Nephron progenitor cell (in vitro differentiated cells): Measurements from ENCODE around the gene DMD.

Source experiments
- DNase-seq: peaks from one replicate; pipeline ENCODE4 v3.0.0; 2021
- H3K27ac Mint-ChIP-seq: 2 replicates; pipeline ENCODE4 v1.8.0; 2021; ENCODE audit warnings: mild to moderate bottlenecking, moderate library complexity, mixed read lengths
- H3K27me3 Mint-ChIP-seq: 2 replicates; pipeline ENCODE4 v1.8.0; 2021; ENCODE audit warnings: mild to moderate bottlenecking, low read depth, mixed read lengths; ENCODE audit not compliant: poor library complexity
- H3K36me3 Mint-ChIP-seq: 2 replicates; pipeline ENCODE4 v1.8.0; 2021; ENCODE audit warnings: low read depth, mixed read lengths
- H3K4me1 Mint-ChIP-seq: 2 replicates; pipeline ENCODE4 v1.8.0; 2021; ENCODE audit warnings: mixed read lengths
- H3K4me3 Mint-ChIP-seq: 2 replicates; pipeline ENCODE4 v1.8.0; 2021; ENCODE audit warnings: mild to moderate bottlenecking, moderate library complexity, mixed read lengths
- H3K9me3 Mint-ChIP-seq: 2 replicates; pipeline ENCODE4 v1.8.0; 2021; ENCODE audit warnings: mild to moderate bottlenecking, moderate library complexity, mixed read lengths
- TF ChIP-seq, protein P1 (sequence below): fragments of 200-600 bp; sonication (generic); IDR thresholded peaks from 2 replicates; pipeline ENCODE4 v1.5.0; 2021; ENCODE audit warnings: antibody characterized with exemption

The DMD gene

DNA sequence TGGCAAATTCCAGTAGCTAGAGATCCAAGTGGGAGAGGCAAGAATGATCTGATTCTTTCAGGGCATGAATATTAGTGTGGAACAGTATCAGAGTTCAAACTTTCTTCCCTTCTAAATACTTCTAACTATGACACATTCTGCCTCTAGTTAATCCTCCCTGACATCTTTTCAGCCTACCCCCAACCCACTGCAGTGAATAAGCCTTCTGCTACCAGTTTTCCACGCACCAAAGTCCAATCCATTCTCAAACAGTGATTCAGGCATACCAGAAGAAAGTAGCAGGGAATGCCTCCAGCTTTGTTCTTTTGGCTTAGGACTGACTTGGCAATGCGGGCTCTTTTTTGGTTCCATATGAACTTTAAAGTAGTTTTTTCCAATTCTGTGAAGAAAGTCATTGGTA, 1984.1 kb downstream of the DMD start:
- peak overlapping the region; percentile 70 for H3K27ac Mint-ChIP-seq
- TF ChIP-seq, protein P1, sequence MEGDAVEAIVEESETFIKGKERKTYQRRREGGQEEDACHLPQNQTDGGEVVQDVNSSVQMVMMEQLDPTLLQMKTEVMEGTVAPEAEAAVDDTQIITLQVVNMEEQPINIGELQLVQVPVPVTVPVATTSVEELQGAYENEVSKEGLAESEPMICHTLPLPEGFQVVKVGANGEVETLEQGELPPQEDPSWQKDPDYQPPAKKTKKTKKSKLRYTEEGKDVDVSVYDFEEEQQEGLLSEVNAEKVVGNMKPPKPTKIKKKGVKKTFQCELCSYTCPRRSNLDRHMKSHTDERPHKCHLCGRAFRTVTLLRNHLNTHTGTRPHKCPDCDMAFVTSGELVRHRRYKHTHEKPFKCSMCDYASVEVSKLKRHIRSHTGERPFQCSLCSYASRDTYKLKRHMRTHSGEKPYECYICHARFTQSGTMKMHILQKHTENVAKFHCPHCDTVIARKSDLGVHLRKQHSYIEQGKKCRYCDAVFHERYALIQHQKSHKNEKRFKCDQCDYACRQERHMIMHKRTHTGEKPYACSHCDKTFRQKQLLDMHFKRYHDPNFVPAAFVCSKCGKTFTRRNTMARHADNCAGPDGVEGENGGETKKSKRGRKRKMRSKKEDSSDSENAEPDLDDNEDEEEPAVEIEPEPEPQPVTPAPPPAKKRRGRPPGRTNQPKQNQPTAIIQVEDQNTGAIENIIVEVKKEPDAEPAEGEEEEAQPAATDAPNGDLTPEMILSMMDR = no peak
- DNase-seq = no peak
- peaks cover 28% of the 10 kb centered on the region for H3K36me3 Mint-ChIP-seq
- H3K4me3 Mint-ChIP-seq = no peak overlapping the region
- peaks cover 26% of the 10 kb centered on the region for H3K9me3 Mint-ChIP-seq
- no peaks in the 10 kb centered on the region for H3K27me3 Mint-ChIP-seq
- no peaks in the 10 kb centered on the region for H3K4me1 Mint-ChIP-seq

DNA sequence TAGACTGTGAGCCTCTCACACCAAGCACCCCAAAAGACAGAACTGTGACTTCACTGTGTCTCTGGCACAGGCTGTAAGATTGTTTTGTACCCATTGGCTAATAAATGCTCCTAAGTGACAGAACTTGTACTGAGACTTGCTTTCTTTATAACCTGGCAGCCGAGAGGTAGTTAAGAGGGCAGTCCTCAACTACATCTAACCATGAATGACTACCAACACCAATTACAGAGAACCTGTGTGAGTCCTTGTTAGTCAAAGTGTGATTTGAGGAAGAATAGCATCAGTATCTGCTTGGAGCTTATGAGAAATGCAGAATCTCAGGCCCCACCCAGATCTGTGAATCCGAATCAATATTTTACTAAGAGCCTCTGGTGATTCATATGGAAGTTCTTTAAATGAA, 1985.5 kb downstream of the DMD start:
- H3K9me3 Mint-ChIP-seq = peaks cover 26% of the 10 kb centered on the region
- no peak overlapping the region for H3K4me3 Mint-ChIP-seq
- no peak overlapping the region for H3K27ac Mint-ChIP-seq
- DNase-seq = no peak
- peaks cover 28% of the 10 kb centered on the region for H3K36me3 Mint-ChIP-seq
- TF ChIP-seq, protein P1 = no peak
- no peaks in the 10 kb centered on the region for H3K4me1 Mint-ChIP-seq
- no peaks in the 10 kb centered on the region for H3K27me3 Mint-ChIP-seq

DNA sequence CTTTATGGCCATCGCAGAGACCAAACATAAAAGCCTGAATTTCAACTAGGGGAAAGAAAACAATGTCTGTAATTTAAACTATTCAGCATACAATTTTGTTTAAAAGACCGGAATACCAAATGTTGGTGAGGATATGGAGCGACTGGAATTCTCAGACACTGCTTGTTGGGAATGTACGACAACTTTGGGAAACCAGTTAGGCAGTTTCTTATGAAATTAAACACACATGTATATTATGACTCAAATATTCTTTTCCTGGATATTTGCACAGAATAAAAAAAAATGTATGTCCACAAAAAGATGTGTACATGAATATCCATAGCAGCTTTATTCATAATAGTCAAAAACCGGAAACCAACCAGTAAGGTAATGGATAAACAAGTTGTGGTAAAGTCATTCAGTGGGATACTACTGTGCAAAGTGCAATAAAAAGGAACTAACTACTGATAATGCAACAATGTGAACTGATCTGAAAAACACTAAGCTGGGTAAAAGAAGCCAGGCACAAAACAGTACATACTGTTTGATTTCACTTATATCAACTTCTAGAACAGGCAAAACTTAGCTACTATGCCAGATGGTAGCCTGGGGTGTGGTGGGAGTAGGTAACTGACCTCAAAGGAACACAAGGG, 1986.9 kb downstream of the DMD start:
- DNase-seq = no peak
- H3K4me1 Mint-ChIP-seq = no peaks in the 10 kb centered on the region
- peaks cover 26% of the 10 kb centered on the region for H3K9me3 Mint-ChIP-seq
- H3K27me3 Mint-ChIP-seq = no peaks in the 10 kb centered on the region
- peaks cover 28% of the 10 kb centered on the region for H3K36me3 Mint-ChIP-seq
- H3K27ac Mint-ChIP-seq = no peak overlapping the region
- no peak overlapping the region for H3K4me3 Mint-ChIP-seq
- TF ChIP-seq, protein P1 = no peak

DNA sequence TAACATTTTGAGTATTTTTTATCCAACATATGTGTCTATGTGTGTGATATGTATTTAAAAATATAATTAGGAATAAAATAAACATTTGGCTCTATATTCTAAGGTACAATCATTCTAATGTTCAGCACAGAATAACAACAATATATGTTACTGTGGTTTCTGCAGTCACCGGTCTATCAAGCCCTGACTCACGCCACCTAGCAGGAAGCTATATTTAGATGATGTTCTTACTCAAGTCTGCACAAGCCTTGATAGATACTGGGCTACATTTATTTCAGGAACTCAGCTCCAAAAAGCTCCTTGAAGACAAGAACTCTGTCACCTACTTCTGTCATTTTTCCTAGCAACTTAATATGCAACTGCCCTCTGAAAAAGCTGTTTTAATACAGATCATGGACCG, 1987.5 kb downstream of the DMD start:
- H3K36me3 Mint-ChIP-seq = peaks cover 28% of the 10 kb centered on the region
- peaks cover 26% of the 10 kb centered on the region for H3K9me3 Mint-ChIP-seq
- no peaks in the 10 kb centered on the region for H3K4me1 Mint-ChIP-seq
- TF ChIP-seq, protein P1 = no peak
- H3K27me3 Mint-ChIP-seq = no peaks in the 10 kb centered on the region
- no peak overlapping the region for H3K4me3 Mint-ChIP-seq
- no peak overlapping the region for H3K27ac Mint-ChIP-seq
- no peak for DNase-seq

DNA sequence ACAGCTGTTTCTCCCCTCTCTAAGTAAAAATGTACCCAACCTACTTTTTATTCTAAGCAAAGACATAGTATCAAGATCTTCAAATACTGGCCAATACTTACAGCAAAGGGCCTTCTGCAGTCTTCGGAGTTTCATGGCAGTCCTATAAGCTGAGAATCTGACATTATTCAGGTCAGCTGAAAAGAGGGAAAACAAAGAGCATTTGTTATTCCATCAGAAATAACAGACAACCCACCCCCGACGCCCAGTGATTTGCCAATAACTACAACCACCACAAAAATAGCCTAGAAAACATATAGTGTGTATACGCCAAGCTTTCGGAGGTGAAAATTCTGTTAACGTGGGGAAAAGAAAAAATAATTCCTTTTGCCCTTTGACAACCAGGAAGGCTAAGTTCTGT, 1988.4 kb downstream of the DMD start:
- no peak overlapping the region for H3K27ac Mint-ChIP-seq
- H3K9me3 Mint-ChIP-seq = peaks cover 21% of the 10 kb centered on the region
- no peaks in the 10 kb centered on the region for H3K27me3 Mint-ChIP-seq
- H3K36me3 Mint-ChIP-seq = peaks cover 22% of the 10 kb centered on the region
- no peaks in the 10 kb centered on the region for H3K4me1 Mint-ChIP-seq
- TF ChIP-seq, protein P1 = no peak
- H3K4me3 Mint-ChIP-seq = no peak overlapping the region
- no peak for DNase-seq

DNA sequence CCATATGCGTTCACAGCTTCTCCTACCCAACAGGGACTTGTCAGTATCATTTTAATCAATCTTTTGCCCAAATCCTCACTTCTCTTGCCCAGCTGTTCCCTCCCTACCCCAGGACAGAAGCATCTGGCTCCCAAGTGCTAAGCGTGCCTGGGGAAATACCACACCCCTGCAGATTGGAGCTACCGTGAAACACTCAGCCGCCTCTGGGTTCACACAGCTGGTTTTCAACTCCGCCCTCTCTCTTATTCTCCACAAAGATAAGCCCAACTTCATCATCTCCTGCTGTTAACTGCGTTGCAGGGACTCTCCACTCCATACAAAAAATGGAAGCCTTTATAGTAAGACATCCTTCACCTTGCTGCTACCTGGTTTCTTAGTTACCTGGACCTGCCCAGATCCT, 1992.2 kb downstream of the DMD start:
- Mint-ChIP-seq H3K27ac (no peak overlapping the region), H3K4me3 (no peak overlapping the region), H3K27me3 (no peaks in the 10 kb centered on the region), H3K9me3 (peaks cover 18% of the 10 kb centered on the region), H3K36me3 (peaks cover 13% of the 10 kb centered on the region), H3K4me1 (no peaks in the 10 kb centered on the region)
- TF ChIP-seq, protein P1 = no peak
- DNase-seq = no peak
